Amygdala (tissue), 56 donors: ENCODE measurements around the gene RBM38.
A peak's percentile ranks its signal among the peaks of the same experiment; 100 is the strongest.

ENCODE experiments used
- DNase-seq, 56 donors: peaks; one replicate each; lab custom pipeline; 2025; lab: John Stamatoyannopoulos, UW

The RBM38 gene

DNA sequence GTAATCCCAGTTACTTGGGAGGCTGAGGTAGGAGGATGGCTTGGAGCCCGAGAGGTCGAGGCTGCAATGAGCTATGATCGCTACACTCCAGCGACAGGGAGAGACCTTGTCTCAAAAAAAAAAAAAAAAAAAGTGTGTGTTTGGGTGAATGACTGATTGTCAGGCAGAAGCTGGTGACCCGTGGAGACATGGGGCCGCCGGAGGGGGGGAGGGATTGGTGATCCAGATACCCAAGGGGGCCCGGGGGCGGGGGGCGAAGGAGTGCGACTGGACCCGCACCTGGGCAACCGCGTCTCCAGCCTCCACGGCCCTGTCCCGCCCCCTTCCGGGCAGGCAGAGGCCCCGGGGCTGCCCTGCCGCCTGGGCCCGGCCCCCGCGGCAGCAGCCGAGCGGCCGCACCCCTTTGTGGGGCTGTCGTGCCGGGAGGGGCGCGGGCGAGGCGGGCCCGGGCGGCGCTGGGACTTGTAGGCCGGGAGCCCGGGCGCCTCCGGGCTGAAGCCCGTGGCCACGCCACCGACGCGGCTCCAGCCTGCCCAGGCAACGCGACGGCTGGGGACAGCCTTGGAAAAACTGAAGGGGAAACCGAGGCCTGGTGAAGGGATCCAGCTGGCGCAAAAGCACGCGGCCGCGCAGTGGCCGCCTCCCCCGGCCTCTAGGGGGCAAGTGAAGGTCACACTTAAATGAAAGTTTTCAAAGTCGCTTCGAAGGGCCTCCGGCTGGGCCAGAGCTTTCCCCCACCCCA lies 2.1 kb upstream of the RBM38 start:
- DNase-seq: peak in 35 of 56 donors; percentile 24 to 81 (median 50)

DNA sequence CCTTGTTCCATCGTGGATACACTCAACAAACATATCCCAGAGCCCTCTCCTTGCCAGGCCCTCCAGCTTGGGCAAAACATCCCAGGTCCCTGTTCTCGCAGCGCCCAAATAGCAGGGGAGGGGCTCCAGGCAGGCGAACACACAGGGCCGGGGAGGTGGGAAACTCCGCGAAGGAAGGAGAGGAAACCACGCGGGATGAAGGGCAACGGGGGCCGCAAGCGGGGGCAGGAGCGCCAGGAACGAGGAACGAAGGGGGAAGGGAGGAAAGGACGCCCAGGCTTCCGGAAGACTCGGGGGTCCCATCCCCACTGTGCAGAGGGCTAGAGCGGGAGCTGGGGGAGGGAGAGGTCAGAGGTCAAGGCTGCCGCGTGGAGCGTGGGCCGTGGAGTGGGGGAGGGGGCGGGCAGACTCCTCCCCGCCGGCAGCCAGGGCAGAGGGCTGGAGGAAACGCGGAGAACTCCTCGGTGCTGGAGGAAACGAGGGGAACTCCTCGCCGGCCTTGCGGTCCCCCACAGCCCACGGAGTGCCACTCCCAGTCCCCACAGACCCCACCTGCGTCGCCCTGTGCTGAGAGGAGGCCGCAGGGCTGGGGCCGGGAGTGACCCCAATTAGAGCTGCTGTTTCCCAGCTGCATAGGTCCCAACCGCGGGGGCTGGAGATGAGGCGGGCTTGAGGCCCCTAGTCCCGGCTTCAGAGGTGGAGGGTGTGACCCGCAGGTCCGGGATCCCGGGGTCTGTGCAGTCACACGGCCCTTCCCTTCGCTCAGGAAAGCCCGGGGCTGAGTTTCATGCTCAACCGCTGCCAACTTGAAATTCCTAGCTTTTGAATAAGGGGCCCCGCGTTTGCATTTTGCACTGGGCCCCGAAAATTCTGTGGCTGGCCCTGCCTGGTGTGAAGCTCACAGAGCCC lies 1.2 kb upstream of the RBM38 start:
- DNase-seq: peak in 1 of 56 donors; percentile 40

DNA sequence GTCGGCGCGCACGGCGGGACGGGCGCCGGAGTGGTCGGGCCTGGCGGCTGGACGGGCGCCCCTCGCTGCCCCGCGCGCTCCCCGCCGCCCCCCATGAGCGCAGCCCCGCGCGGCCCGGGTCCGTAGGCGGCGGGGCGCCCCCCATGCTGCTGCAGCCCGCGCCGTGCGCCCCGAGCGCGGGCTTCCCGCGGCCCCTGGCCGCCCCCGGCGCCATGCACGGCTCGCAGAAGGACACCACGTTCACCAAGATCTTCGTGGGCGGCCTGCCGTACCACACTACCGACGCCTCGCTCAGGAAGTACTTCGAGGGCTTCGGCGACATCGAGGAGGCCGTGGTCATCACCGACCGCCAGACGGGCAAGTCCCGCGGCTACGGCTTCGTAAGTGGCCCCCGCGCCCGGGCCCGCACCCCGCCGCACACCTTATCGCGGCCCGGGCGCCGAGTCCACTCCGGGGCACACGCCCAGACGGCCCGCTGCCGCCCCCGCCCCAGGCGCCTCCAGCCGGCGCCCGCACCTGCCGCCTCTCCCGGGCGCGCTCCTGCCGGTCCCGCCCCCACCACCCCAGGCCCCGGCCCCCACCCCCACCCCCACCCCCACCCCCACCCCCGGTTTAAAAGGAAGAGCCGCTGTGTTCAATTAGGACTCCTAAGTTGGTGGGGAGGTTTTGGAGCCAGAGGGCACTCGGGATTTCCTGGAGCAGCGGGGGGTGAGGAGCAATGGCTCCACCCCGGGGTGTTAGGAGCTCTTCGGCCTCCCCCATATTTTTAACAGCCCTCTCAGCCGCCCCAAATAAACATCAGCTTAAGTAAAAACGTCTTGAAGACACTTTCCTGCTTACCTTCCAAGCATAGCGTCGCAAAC lies 474 bp downstream of the RBM38 start:
- DNase-seq: no peak

GRCh38 chr20:57392512-57393271 lies 1.5 kb downstream of the RBM38 start:
- peak in 12 of 56 donors; percentile 27 to 55 (median 37) for DNase-seq

DNA sequence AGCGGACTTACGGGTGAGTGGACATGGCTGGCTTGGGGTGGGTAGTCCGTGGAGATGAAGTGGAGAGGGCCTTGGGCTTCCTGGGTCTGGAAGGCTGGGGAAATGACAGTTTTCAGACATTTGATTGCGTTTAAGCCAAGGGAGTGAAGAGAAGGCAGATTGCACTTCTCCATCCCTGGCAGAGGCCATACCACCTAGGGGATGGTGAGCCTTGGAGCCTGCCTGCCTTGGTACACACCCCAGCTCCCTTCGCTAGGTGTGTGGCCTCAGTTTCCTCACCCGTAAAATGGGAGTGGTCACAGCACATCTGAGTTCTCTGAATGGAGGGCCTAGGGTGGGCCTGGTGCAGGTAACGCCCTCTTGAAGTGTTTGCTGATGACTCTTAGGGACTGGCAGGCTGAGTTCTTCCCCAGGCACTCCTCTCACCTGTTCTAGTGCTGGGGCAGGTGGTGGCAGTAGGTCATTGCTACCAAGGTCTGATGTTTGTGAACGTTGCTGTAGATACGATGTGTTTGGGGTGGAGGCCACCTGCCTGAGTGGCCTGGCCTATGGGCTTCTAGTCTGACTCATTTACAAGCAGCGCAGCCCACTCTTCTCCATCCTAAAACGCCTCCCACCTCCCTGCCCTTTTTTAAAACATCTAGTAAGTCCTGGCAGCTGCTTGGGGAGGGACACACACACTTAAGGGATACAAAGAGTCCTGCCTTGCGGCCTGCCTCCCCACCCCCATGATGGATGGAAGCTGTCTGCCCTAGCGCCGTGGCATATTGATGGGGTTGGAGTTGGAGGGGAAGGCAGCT lies 2.3 kb downstream of the RBM38 start:
- no peak for DNase-seq

GRCh38 chr20:57394121-57395082 lies 3.2 kb downstream of the RBM38 start:
- no peak for DNase-seq

- peak; percentile 35 to 99 (median 90) for DNase-seq
Observed at GRCh38 chr20:57395111-57395966, 4.1 kb downstream of the RBM38 start.

- DNase-seq: peak in 1 of 56 donors; percentile 18
Observed at GRCh38 chr20:57396212-57396983, 5.2 kb downstream of the RBM38 start.

GRCh38 chr20:57396984-57397692 lies 5.9 kb downstream of the RBM38 start:
- DNase-seq: no peak

DNA sequence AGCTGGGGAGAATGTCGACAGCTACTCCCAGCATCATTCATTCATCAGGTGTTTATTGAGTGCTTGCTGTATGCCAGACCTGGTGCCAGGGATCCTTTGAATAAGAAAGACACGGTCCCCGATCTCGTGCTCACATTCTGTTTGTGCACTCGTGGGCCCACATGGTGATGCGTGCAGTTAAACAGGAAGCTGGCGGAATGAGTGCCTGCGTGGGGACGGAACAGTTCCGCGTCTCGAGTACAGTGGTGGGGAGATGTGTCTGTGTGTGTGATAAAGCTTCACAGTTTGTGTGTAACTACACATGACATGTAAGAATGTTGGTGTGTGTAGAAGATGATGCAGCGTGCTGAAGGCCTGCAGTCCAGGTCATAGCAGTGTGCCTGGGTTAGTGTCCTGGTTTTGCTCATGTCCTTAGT lies 6.5 kb downstream of the RBM38 start:
- DNase-seq: peak in 3 of 56 donors; percentile 8 to 17 (median 17)

DNA sequence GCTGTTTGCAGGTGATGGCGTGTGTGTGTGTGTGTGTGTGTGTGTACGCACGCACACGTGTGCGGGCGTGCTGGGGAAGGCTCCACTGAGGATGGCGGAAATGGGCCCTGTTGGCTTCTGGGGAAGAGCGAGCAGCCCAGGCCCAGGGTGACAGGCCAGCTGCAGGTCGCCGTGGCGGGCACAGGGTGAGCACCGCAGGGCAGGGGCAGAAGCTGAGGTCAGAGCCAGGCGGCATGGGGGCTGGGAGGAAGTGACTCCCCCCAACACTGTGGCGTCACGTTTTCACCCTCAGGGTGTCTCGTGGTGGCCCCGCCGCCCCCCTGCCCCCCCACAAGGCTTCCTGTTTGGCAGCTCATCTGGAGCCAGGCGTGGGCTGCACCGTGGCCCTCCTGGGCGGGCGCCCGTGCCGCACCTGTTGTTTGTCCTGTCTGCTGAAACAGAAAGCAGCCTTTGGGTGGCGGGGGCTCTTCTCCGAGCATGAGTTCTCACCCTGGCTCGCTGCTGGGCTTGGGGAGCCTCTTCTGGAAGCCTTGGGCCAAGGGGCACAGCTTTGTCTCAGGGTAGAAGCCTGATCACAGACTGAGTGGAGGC lies 7.1 kb downstream of the RBM38 start:
- peak in 2 of 56 donors; percentile 33 to 71 for DNase-seq

DNA sequence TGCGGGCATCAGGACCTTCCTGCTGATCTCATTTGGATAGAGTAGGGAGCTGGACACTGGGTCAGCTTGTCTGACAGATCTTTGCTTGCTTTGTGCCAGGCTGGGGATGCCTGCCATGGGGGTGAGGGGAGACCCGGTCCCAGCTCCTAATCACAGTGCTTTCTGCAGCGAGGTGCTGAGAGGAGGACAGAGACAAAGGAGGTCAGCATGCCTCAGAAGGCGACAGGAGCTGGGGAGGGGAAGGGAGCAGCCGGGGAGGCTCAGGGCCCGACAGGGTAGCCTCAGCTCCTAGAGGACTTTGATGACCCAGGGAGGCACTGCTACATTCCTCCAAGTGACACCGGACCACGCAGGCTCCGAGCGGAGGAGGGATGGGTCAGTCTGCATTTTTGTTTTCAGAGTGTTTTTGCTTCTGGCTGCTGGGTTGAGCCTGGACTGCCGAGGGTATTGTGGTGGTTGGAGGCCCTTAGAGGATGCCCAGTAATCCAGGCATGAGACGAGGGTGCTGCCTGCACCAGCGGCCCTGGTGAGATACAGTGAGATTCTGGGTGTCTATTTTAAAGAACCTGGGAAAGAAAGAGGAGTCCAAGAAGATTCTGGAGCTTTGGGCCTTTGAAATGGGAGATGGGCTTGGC lies 7.8 kb downstream of the RBM38 start:
- no peak for DNase-seq

- DNase-seq: peak in 2 of 56 donors; percentile 26 to 47
Observed at GRCh38 chr20:57399587-57400155, 8.5 kb downstream of the RBM38 start.

GRCh38 chr20:57400231-57400701 lies 9.1 kb downstream of the RBM38 start:
- DNase-seq: peak in 2 of 56 donors; percentile 1 to 21
